ENCODE results near the gene RNF8.

DNA sequence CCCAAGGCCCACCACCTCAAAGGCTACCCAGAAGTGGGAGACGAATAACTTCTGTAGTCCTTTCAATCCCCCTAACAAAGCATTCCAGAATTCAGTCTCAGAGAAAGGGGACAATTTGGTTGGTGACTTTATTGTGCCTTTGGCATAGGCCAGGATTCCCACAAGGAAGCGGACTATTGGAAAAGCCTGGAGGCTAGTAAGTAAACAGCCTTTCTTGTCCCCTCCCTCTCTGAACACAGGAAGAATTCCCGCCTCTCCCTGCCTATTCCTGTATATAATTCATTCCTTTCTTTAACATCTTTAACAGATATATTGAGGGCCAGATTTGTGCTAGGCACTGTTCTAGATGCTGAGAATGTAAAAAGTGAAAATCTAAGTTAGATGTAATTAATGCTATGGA is 36.1 kb downstream of the RNF8 start:
- TF ChIP-seq, protein P1, sequence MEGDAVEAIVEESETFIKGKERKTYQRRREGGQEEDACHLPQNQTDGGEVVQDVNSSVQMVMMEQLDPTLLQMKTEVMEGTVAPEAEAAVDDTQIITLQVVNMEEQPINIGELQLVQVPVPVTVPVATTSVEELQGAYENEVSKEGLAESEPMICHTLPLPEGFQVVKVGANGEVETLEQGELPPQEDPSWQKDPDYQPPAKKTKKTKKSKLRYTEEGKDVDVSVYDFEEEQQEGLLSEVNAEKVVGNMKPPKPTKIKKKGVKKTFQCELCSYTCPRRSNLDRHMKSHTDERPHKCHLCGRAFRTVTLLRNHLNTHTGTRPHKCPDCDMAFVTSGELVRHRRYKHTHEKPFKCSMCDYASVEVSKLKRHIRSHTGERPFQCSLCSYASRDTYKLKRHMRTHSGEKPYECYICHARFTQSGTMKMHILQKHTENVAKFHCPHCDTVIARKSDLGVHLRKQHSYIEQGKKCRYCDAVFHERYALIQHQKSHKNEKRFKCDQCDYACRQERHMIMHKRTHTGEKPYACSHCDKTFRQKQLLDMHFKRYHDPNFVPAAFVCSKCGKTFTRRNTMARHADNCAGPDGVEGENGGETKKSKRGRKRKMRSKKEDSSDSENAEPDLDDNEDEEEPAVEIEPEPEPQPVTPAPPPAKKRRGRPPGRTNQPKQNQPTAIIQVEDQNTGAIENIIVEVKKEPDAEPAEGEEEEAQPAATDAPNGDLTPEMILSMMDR (IDR thresholded peaks at IDR 0.05), result no peak
- no peak for TF ChIP-seq POLR2A (IDR thresholded peaks at IDR 0.05)

Measured in heart left ventricle (tissue), 13 donors.